Endothelial cell (in vitro differentiated cells): ENCODE data around the gene COX6A1. TPM values are rescaled to one million over a fixed set of nuclear protein-coding genes. Genes with fewer than 3 reads are reported as not detected.

Experiments
- DNase-seq: peaks from one replicate; pipeline ENCODE4 v3.0.0; 2021; ENCODE audit warnings: low spot score
- H3K27ac Mint-ChIP-seq: one replicate; pipeline ENCODE4 v1.8.0; 2021; ENCODE audit warnings: mixed read lengths, inconsistent platforms; ENCODE audit not compliant: unreplicated experiment
- H3K27me3 Mint-ChIP-seq: one replicate; pipeline ENCODE4 v1.8.0; 2021; ENCODE audit warnings: mild to moderate bottlenecking, moderate library complexity, mixed read lengths, inconsistent platforms; ENCODE audit not compliant: unreplicated experiment
- H3K36me3 Mint-ChIP-seq: one replicate; pipeline ENCODE4 v1.8.0; 2021; ENCODE audit warnings: mild to moderate bottlenecking, low read depth, mixed read lengths, inconsistent platforms; ENCODE audit not compliant: unreplicated experiment
- H3K4me1 Mint-ChIP-seq: one replicate; pipeline ENCODE4 v1.8.0; 2021; ENCODE audit warnings: mild to moderate bottlenecking, mixed read lengths, inconsistent platforms; ENCODE audit not compliant: unreplicated experiment
- H3K4me3 Mint-ChIP-seq: one replicate; pipeline ENCODE4 v1.8.0; 2021; ENCODE audit warnings: mild to moderate bottlenecking, mixed read lengths, inconsistent platforms; ENCODE audit not compliant: unreplicated experiment
- H3K9me3 Mint-ChIP-seq: one replicate; pipeline ENCODE4 v1.8.0; 2021; ENCODE audit warnings: mixed read lengths, inconsistent platforms; ENCODE audit not compliant: unreplicated experiment
- total RNA-seq: library from RNA; stranded (reverse); fragmentation: NEBNext Ultra II Directional; extraction: Animal tissue kit (Norgen Biotek cat#: 25700); gene quantifications from one replicate; pipeline ENCODE4 v1.2.1, GENCODE V29; 2021; ENCODE audit not compliant: unreplicated experiment
- TF ChIP-seq, protein P1 (sequence below): fragments of 200-600 bp; sonication (generic); IDR thresholded peaks from one replicate; pipeline ENCODE4 v1.5.0; 2021; ENCODE audit warnings: antibody characterized with exemption; ENCODE audit not compliant: unreplicated experiment

The COX6A1 gene
- total RNA-seq, 1 donor from 2014 or later = 294 TPM

DNA sequence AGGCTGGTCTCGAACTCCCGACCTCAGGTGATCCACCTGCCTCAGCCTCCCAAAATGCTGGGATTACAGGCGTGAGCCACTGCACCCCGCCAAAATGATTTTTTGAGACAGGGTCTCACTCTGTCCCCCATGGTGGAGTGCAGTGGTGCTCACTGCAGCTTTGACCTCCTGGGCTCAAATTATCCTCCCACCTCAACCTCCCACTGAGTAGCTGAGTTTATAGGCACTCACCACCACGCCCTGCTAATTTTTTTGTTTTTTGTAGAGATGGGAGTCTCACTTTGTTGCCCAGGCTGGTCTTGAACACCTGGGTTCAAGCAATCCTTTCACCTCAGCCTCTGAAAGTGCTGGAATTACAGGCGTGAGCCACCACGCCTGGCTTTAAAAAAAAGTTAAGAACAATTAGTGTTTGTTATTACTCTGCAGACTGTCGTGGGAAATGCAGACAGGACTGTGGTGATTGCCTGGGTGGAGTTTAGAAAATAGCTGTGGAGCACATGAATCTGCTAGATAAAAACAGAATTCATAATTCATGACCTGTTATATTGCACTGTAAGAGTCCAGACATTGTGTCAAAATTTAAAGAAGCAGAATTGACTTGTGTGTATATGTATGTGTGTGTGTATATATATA, 9.2 kb upstream of the COX6A1 start:
- no peak overlapping the region for H3K27ac Mint-ChIP-seq
- TF ChIP-seq, protein P1, sequence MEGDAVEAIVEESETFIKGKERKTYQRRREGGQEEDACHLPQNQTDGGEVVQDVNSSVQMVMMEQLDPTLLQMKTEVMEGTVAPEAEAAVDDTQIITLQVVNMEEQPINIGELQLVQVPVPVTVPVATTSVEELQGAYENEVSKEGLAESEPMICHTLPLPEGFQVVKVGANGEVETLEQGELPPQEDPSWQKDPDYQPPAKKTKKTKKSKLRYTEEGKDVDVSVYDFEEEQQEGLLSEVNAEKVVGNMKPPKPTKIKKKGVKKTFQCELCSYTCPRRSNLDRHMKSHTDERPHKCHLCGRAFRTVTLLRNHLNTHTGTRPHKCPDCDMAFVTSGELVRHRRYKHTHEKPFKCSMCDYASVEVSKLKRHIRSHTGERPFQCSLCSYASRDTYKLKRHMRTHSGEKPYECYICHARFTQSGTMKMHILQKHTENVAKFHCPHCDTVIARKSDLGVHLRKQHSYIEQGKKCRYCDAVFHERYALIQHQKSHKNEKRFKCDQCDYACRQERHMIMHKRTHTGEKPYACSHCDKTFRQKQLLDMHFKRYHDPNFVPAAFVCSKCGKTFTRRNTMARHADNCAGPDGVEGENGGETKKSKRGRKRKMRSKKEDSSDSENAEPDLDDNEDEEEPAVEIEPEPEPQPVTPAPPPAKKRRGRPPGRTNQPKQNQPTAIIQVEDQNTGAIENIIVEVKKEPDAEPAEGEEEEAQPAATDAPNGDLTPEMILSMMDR = no peak
- H3K36me3 Mint-ChIP-seq = no peaks in the 10 kb centered on the region
- no peaks in the 10 kb centered on the region for H3K4me1 Mint-ChIP-seq
- H3K9me3 Mint-ChIP-seq = no peaks in the 10 kb centered on the region
- H3K27me3 Mint-ChIP-seq = peaks cover 2% of the 10 kb centered on the region
- no peak overlapping the region for H3K4me3 Mint-ChIP-seq
- no peak for DNase-seq

DNA sequence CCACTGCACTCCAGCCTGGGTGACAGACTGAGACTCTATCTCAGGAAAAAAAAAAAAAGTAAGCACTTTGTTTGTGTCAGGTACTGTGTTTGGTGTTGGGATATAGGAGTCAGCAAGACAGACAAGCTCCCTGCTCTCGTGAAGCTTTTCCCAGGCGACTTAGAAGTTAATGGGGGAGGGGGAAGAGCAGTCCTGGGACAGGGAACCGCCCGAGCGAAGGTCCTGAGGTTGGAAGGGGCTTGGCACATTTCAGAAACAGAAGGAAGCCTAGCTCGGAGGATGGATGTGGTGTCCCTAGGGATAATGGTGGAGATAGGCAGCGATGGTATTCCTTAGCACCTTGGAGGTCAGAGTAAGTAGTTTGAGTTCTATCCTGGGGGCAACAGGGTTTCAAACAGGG, 8.5 kb upstream of the COX6A1 start:
- DNase-seq = no peak
- TF ChIP-seq, protein P1 = no peak

DNA sequence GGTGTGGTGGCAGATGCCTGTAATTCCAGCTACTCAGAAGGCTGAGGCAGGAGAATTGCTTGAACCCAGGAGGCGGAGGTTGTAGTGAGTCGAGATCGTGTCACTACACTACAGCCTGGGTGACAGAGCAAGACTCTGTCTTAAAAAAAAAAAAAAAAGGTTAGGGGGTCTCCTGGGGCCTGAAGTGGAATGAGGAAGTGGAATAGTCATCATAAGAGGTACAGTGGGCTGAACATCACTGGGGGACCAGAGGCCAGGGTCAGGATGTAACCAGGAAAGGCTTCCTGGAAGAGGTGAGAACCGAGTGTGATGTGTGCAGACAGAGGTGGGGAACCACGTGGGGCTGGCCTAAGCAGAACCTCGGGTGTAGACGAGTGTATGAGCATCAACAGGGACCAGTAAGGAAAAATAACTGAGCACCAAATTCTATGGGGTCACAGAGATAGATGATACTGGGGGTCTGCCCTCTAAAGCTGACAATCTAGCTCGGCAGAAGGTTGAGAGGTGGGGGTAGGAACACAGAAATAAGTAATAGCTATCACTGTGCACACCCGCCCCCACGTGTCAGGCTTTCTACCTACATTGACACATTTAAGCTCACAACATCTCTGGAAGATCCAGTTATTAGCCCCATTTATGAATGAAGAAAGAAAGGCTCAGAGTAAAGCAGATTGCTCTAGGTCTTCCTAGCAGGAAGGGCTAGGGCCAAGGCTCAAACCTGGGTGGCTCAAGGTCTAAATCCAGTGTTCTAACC, 5.0 kb upstream of the COX6A1 start:
- Mint-ChIP-seq H3K4me1 (peaks cover 4% of the 10 kb centered on the region), H3K36me3 (no peaks in the 10 kb centered on the region), H3K27ac (no peak overlapping the region), H3K4me3 (no peak overlapping the region), H3K27me3 (no peaks in the 10 kb centered on the region), H3K9me3 (no peaks in the 10 kb centered on the region)
- TF ChIP-seq, protein P1 = no peak
- DNase-seq = no peak

More for the DNA sequence above, 8.5 kb upstream of the COX6A1 start:
- Mint-ChIP-seq H3K4me1 (no peaks in the 10 kb centered on the region), H3K4me3 (no peak overlapping the region), H3K27ac (no peak overlapping the region), H3K36me3 (no peaks in the 10 kb centered on the region), H3K9me3 (no peaks in the 10 kb centered on the region), H3K27me3 (peaks cover 2% of the 10 kb centered on the region)

DNA sequence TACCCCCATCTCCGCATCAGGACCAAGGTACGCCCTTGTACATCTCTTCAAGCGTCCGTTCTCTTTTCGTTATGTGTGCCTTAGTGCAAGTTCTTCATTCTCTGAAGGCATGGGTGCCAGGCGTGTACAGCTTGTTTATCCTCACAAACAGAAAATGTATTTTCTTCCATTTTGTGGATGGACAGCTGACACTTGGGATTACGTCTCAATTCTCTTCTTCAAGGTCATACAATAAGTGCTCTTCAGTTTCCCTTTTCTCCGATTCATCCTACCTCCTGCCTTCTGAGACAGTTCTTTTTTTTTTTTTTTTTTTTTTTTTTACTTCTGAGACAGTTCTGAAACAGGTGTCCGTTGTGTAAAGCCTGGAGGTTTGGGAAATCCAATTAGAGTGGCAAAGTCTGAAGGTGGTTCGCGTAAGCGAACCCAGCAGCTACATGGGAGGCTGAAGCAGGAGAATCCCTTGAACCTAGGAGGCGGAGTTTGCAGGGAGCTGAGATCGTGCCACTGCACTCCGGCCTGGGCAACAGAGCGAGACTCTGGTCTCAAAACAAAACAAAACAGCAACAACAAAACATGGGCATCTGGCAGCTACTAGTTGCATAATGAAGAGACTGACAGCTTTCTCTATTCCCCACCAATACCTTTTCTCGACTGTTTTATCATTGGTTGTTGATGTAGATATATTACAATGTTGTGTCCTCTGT, 734 bp downstream of the COX6A1 start:
- Mint-ChIP-seq H3K9me3 (no peaks in the 10 kb centered on the region), H3K4me1 (peaks cover 4% of the 10 kb centered on the region), H3K27ac (peak overlapping the region; percentile 84), H3K4me3 (peak overlapping the region; percentile 95), H3K36me3 (peaks cover 5% of the 10 kb centered on the region), H3K27me3 (no peaks in the 10 kb centered on the region)
- TF ChIP-seq, protein P1 = no peak
- no peak for DNase-seq
